Caki2 (cell line): ENCODE results near the gene MXRA8. TPM values are rescaled to one million over a fixed set of nuclear protein-coding genes. Genes with fewer than 3 reads are reported as not detected.

ENCODE experiments used
- DNase-seq: peaks from one replicate; pipeline ENCODE4 v3.0.0-alpha.2; 2015; ENCODE audit warnings: low read depth
- in situ Hi-C: cut with HindIII; loops from 2 replicates; pipeline ENCODE4 v1.10.0; 2016; ENCODE audit warnings: low sequenced_read_pairs, low pct_unique_long_range_greater_than_20kb, mixed read lengths
- total RNA-seq: library from RNA; depleted of rRNA; stranded (reverse); fragments of >200 nt; shearing (Covaris generic); gene quantifications from 2 replicates; pipeline ENCODE4 v1.2.3, GENCODE V29; 2014; ENCODE audit warnings: low replicate concordance; rRNA removed

MXRA8 gene
- total RNA-seq, 1 experiment from 2014 or later: not detected

DNA sequence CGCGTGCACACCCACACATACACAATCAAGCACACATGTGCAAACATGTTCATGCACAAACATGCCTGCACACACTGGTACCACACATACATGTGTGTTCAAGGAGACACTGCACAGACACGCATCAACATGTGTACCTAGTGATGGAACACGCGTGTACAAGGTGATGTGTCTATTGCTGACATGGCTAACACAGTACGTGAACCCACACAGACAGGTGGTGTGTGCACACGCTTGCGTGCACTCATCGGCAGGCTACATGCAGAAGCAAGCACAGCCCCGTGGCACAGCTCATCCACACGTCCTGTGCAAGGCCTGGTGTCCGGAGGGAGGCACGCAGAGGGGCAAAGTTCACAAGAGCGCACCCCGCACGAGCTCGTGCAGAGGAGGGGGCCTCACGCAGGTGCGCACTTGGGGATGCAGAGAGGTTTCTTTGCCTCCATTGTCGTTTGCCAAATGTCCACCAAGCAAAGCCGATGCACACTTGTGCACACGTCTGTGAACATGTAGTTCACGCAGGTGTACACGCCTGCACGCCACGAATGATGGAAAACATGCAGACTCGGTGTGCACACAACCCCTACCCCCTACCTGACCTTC, 51.6 kb downstream of the MXRA8 start:
- DNase-seq: no peak

DNA sequence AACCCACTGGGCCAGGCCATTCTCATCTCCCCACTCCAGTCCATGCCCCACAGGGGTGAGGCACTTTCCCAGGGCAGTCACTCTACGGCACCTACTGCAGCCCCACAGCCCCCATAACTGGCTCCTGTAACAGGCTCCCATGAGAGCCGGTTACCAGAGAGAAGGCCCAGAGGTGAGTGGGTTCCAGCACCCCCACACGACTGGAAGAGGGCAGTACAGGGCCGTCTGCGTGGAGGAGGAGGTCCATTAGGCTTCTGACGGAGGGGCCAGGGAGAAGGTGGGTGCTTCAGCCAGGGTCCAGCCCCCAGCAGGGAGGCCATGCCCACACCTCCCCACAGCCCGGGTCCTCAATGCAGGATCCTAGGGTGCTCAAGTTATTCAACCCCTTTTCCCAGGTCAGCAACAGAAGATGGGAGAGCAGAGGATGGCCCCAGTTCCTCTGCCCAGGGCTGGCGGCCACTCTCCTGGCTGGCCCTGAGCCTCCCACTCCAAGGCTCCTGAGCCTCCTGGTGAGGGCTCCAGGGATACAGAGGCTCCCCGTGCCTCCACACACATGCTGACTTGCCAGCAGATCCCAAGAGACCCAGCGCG, 52.2 kb downstream of the MXRA8 start:
- in situ Hi-C loops: no loop called here
- no peak for DNase-seq

More for the DNA sequence above, 51.6 kb downstream of the MXRA8 start:
- in situ Hi-C loops: no loop called here

DNA sequence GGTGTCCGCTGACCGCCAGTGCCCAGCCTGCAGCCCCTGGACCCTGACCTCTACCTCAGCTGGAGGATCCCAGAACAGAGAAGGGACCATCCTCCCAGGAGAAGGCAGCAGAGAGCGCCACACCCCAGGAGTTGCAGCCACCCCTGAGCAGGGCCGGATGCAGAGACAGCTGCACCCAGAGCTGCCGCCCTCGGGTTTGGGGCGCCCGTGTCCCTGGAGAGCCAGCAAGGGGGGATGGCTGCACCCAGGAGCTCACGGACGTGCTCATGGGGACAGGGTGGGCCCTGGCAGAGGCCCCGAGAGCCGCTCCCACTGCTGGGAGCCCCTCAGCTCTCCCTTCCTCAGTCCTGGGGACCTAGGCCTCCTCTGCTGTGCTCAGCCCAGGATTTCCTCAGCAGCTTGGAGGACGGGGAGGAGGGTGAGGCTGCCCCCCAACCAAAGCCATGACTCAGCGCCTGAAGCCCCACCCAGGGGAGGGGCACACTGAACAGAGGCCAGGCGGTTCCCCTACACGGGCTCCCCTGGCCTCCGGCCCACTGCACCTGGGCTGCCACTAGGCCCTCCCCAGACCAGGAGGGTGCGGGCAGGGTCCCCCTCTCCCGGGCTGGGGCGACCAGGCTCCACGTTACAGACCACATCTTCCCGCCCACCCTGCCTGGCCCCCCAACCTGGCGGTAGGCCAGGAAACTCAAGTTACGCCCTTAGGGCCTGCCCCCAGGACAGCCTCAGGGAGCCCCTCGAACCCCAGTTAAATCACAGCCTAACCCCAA, 52.9 kb downstream of the MXRA8 start:
- in situ Hi-C loops: no loop called here
- peak; percentile 80 for DNase-seq

DNA sequence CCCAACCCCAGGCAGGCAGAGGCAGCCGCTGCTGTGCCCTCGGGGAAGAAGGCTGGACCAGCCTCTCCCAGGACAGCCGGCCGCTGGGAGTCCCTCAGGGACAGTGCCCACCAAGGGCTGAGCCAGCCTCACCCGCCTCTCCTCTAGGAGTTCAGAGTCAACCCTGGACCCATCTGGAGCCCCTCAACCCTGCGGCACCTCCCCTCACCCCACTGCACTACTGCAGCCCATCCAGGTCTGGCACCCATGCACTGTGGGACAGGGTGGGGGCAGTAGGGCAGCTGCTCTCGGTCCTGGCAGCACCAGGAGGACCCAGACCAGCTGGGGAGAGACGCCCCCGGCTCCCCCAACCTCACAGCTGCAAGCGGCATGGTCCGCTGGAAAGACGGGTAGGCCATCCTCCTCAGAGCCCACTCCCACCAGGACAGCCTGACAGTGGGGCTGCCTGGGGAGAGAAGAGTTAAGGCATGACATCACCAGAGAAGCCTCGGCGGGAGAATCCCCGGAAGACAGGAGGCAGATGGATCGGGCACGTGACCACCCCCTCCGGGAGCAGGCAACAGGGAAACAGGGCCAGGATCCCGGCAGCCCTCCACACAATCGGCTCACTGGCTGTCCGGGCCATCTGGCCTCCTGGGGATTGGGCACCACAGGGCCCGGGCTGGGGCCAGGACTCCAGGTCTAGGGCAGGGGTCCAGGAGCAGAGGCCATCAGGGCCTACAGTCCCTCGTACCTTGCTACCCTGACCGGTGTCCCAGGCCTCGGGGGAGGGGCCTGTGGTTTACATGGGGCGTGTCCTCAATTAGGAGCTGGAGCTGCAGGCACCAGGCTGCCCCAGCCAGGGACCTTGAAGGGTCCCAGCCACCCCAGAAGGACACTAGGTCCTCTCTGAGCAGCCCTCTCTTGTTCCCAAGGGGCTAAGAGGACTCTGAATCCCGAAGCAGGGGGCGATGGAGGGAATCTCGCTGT, 53.7 kb downstream of the MXRA8 start:
- peak; percentile 81 for DNase-seq
- in situ Hi-C loops: no loop called here

DNA sequence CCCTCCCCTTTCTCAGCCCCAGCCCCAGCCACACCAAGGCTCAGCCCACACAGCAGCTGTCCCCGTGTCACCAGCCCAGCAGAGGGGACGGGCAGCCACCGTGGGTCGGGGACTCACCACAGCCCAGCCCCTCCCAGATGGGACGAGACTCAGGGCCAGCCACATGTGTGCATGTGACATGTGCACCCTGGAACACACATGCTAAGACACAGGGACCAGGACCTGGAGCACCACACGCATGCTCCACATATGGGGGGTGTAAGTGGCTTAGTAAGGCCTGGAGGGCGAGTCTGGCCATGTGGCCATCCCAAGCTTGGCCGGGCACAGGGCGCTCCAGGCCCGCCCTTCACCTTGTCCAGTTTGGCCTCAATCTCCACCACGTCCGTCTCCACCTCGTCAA, 54.6 kb downstream of the MXRA8 start:
- in situ Hi-C loops: no loop called here
- DNase-seq: no peak

DNA sequence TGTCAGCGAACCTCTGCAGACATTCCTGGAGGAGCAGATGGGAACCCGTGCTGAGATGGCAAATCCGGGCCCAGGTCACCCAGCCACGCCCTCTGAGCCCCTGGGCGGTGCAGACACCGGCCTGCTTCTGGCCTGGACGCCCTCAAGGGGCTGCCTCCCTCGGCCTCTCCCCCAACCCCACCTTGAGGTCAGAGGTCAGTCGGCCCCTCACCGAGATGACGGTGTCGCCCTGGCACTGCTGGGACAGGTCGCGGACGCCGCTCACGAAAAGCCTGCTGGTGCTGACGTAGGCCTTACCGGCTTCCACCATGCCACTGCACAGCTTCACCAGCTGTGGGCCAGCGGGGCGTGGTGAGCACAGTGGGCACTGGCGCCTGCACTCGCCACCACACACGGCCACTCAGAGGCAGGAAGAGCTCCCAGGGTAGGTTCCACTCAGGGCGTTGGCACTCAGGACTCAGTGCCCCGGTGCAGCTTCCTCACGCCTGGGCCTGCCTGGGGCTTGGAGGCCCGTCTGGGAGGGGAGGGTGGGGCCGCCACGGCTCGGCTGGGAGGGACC, 55.3 kb downstream of the MXRA8 start:
- in situ Hi-C loops: no loop called here
- DNase-seq: no peak

Other genes starting within 250 kb of the MXRA8 start
- gene C1orf159, start 242.5 kb downstream of the MXRA8 start, total RNA-seq: 19.1 and 26.6 TPM in 2 replicates
- gene TTLL10, start 184.7 kb downstream of the MXRA8 start, total RNA-seq: not detected in 2 replicates
- gene TNFRSF18, start 152.0 kb downstream of the MXRA8 start, total RNA-seq: not detected in 2 replicates
- gene TNFRSF4, start 144.4 kb downstream of the MXRA8 start, total RNA-seq: not detected in 2 replicates
- gene SDF4, start 126.6 kb downstream of the MXRA8 start, total RNA-seq: 111 and 124 TPM in 2 replicates
- 23.5 and 26.7 TPM in 2 replicates for gene B3GALT6, start 126.3 kb downstream of the MXRA8 start, total RNA-seq
- not detected in 2 replicates for gene C1QTNF12, start 111.8 kb downstream of the MXRA8 start, total RNA-seq
- 73.0 and 121 TPM in 2 replicates for gene UBE2J2, start 84.7 kb downstream of the MXRA8 start, total RNA-seq
- 1.8 and 2.8 TPM in 2 replicates for gene SCNN1D, start 78.1 kb downstream of the MXRA8 start, total RNA-seq
- gene ACAP3, start 50.6 kb downstream of the MXRA8 start, total RNA-seq: 35.9 and 50.2 TPM in 2 replicates
- 50.3 and 57.5 TPM in 2 replicates for gene PUSL1, start 50.0 kb downstream of the MXRA8 start, total RNA-seq
- 57.6 and 90.2 TPM in 2 replicates for gene INTS11, start 33.9 kb downstream of the MXRA8 start, total RNA-seq
- 25.8 and 28.5 TPM in 2 replicates for gene CPTP, start 33.8 kb downstream of the MXRA8 start, total RNA-seq
- gene TAS1R3, start 27.3 kb downstream of the MXRA8 start, total RNA-seq: not detected in 2 replicates
- 84.9 and 103 TPM in 2 replicates for gene DVL1, start 9.1 kb downstream of the MXRA8 start, total RNA-seq
- 130 and 178 TPM in 2 replicates for gene AURKAIP1, start 16.7 kb upstream of the MXRA8 start, total RNA-seq
- gene CCNL2, start 40.8 kb upstream of the MXRA8 start, total RNA-seq: 34.3 and 34.9 TPM in 2 replicates
- 32.2 and 79.3 TPM in 2 replicates for gene MRPL20, start 48.7 kb upstream of the MXRA8 start, total RNA-seq
- gene ANKRD65, start 62.7 kb upstream of the MXRA8 start, total RNA-seq: not detected in 2 replicates
- gene VWA1, start 77.1 kb upstream of the MXRA8 start, total RNA-seq: 37.5 and 47.0 TPM in 2 replicates
- gene ATAD3C, start 91.1 kb upstream of the MXRA8 start, total RNA-seq: not detected in 2 replicates
- gene ATAD3B, start 113.2 kb upstream of the MXRA8 start, total RNA-seq: 22.3 and 40.7 TPM in 2 replicates
- 78.9 and 82.4 TPM in 2 replicates for gene ATAD3A, start 153.6 kb upstream of the MXRA8 start, total RNA-seq
- gene TMEM240, start 182.1 kb upstream of the MXRA8 start, total RNA-seq: not detected in 2 replicates
- gene SSU72, start 216.3 kb upstream of the MXRA8 start, total RNA-seq: 51.1 and 81.8 TPM in 2 replicates
- 16.9 and 31.3 TPM in 2 replicates for gene FNDC10, start 241.6 kb upstream of the MXRA8 start, total RNA-seq